ENCODE data around the gene GAL3ST1.

GRCh38 chr22:30526656-30527055 is 47.8 kb downstream of the GAL3ST1 start:
- TF ChIP-seq, protein P1, sequence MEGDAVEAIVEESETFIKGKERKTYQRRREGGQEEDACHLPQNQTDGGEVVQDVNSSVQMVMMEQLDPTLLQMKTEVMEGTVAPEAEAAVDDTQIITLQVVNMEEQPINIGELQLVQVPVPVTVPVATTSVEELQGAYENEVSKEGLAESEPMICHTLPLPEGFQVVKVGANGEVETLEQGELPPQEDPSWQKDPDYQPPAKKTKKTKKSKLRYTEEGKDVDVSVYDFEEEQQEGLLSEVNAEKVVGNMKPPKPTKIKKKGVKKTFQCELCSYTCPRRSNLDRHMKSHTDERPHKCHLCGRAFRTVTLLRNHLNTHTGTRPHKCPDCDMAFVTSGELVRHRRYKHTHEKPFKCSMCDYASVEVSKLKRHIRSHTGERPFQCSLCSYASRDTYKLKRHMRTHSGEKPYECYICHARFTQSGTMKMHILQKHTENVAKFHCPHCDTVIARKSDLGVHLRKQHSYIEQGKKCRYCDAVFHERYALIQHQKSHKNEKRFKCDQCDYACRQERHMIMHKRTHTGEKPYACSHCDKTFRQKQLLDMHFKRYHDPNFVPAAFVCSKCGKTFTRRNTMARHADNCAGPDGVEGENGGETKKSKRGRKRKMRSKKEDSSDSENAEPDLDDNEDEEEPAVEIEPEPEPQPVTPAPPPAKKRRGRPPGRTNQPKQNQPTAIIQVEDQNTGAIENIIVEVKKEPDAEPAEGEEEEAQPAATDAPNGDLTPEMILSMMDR (conservative IDR thresholded peaks at IDR 0.05; ENCODE audit: low read length): no peak
- no peak for TF ChIP-seq EZH2phosphoT487 (IDR thresholded peaks at IDR 0.05; ENCODE audit: borderline replicate concordance)

All from Loucy (cell line).